Natural killer cell (primary cell): ENCODE measurements around the gene SMC1A. TPM values are rescaled to one million over a fixed set of nuclear protein-coding genes. Genes with fewer than 3 reads are reported as not detected.
"Not testable (repeated sequence)": the region's sequence is repeated elsewhere in the genome, so short reads cannot be mapped to it uniquely, and the experiment has no call there.

Experiments used
- ATAC-seq, 3 donors: fragments of 150-1000 bp in 2 of 3; fragments of 200-7000 bp in 1 of 3; cut with Tn5 transposase; 1 replicate in 1 of 3; 2 replicates in 2 of 3; pipeline ENCODE4 v1.10.0; 2021; ENCODE audit warnings: mild to moderate bottlenecking in 2 of 3, moderate library complexity in 2 of 3
- DNase-seq, 2 donors: peaks; one replicate each; pipeline versions ENCODE4 v3.0.0 to v3.0.0-alpha.2; 2013 to 2021; ENCODE audit warnings: mixed read lengths in 1 of 2
- H3K27ac ChIP-seq: one replicate; pipeline ENCODE4 v1.5.1; 2013; ENCODE audit warnings: mild to moderate bottlenecking, low read length
- H3K27me3 ChIP-seq: one replicate; pipeline ENCODE4 v1.6.1; 2013; ENCODE audit warnings: low read length; ENCODE audit not compliant: control insufficient read depth, insufficient read depth
- H3K36me3 ChIP-seq: one replicate; pipeline ENCODE4 v1.6.1; 2013; ENCODE audit warnings: low read length; ENCODE audit not compliant: control insufficient read depth, insufficient read depth
- H3K4me1 ChIP-seq: one replicate; pipeline ENCODE4 v1.6.1; 2013; ENCODE audit warnings: low read length; ENCODE audit not compliant: control insufficient read depth, insufficient read depth
- H3K4me3 ChIP-seq: one replicate; pipeline ENCODE4 v1.5.1; 2013; ENCODE audit warnings: low read length
- H3K9me3 ChIP-seq: one replicate; pipeline ENCODE4 v1.6.1; 2013; ENCODE audit warnings: low read length; ENCODE audit not compliant: control insufficient read depth, insufficient read depth
- H3K27ac Mint-ChIP-seq, 2 donors: one replicate each; pipeline ENCODE4 v1.8.0; 2022; ENCODE audit warnings: mild to moderate bottlenecking in 2 of 2, mixed read lengths in 2 of 2, moderate library complexity in 1 of 2
- H3K27me3 Mint-ChIP-seq, 2 donors: one replicate each; pipeline ENCODE4 v1.8.0; 2022; ENCODE audit warnings: low read depth in 2 of 2, mixed read lengths in 2 of 2
- H3K36me3 Mint-ChIP-seq: one replicate; pipeline ENCODE4 v1.8.0; 2022; ENCODE audit warnings: mixed read lengths
- H3K4me1 Mint-ChIP-seq, 2 donors: one replicate each; pipeline ENCODE4 v1.8.0; 2022; ENCODE audit warnings: mixed read lengths in 2 of 2
- H3K4me3 Mint-ChIP-seq: one replicate; pipeline ENCODE4 v1.8.0; 2022; ENCODE audit warnings: mild to moderate bottlenecking, moderate library complexity, mixed read lengths
- H3K9me3 Mint-ChIP-seq, 2 donors: one replicate each; pipeline ENCODE4 v1.8.0; 2022; ENCODE audit warnings: mixed read lengths in 2 of 2
- WGBS: methylation state at CpG from one replicate; pipeline ENCODE4 v1.1.7; 2013; ENCODE audit warnings: missing lambda C conversion rate; ENCODE audit not compliant: insufficient coverage; 5-methylcytosine and 5-hydroxymethylcytosine counted together
- intact Hi-C: fragments of 100-400 bp; cut with micrococcal nuclease; formaldehyde crosslinking; loops from one replicate; pipeline ENCODE4 v1.14.2; 2022
- total RNA-seq, 4 donors: library from RNA; stranded (reverse); fragments of 120-200 nt in 1 of 4; gene quantifications; one replicate each; pipeline versions ENCODE4 v1.2.3 to v1.2.4, GENCODE V29; 2013 to 2022
- TF ChIP-seq, protein P1 (sequence below): fragments of 200-600 bp; IDR thresholded peaks from one replicate; pipeline ENCODE4 v1.8.0; 2022; ENCODE audit warnings: antibody characterized with exemption

SMC1A gene
- total RNA-seq, result 10 to 100 TPM; 54.2 to 96.3 (median 60.4) TPM
- total RNA-seq (2013), result 26.7 TPM

- H3K27ac ChIP-seq, result peak within 1 kb of the TSS; percentile 99
- H3K4me1 ChIP-seq, result peaks cover 19% of the 10 kb centered on the region
- Mint-ChIP-seq H3K4me3 (peak within 1 kb of the TSS; percentile 98), H3K27me3 (no peaks in the 10 kb centered on the region), H3K27ac (peak within 1 kb of the TSS; percentile 97 to 99), H3K9me3 (no peaks in the 10 kb centered on the region), H3K36me3 (no peaks in the 10 kb centered on the region), H3K4me1 (peaks cover 25 to 28% of the 10 kb centered on the region in 2 donors)
- no peaks in the 10 kb centered on the region for H3K27me3 ChIP-seq
- peak within 1 kb of the TSS; percentile 98 for H3K4me3 ChIP-seq
- H3K36me3 ChIP-seq, result no peaks in the 10 kb centered on the region
- ATAC-seq, result peak; percentile 86 to 96 (median 86)
- DNase-seq, result peak; percentile 89 to 97
- H3K9me3 ChIP-seq, result no peaks in the 10 kb centered on the region
- TF ChIP-seq, protein P1, sequence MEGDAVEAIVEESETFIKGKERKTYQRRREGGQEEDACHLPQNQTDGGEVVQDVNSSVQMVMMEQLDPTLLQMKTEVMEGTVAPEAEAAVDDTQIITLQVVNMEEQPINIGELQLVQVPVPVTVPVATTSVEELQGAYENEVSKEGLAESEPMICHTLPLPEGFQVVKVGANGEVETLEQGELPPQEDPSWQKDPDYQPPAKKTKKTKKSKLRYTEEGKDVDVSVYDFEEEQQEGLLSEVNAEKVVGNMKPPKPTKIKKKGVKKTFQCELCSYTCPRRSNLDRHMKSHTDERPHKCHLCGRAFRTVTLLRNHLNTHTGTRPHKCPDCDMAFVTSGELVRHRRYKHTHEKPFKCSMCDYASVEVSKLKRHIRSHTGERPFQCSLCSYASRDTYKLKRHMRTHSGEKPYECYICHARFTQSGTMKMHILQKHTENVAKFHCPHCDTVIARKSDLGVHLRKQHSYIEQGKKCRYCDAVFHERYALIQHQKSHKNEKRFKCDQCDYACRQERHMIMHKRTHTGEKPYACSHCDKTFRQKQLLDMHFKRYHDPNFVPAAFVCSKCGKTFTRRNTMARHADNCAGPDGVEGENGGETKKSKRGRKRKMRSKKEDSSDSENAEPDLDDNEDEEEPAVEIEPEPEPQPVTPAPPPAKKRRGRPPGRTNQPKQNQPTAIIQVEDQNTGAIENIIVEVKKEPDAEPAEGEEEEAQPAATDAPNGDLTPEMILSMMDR, result no peak
- intact Hi-C loops, result loop anchor here (1.0 to 5.0 kb wide), 2 partner anchors 12 to 1740 kb away; partner anchors contain the start of gene HSD17B10
- WGBS, result 0% methylated on average over 75 of the region's 75 CpGs
Measured at GRCh38 chrX:53422086-53422860, at the start of gene SMC1A. SMC1A (minus strand) TSS chrX:53422654; CDS start chrX:53422600, 54 bp downstream.

DNA sequence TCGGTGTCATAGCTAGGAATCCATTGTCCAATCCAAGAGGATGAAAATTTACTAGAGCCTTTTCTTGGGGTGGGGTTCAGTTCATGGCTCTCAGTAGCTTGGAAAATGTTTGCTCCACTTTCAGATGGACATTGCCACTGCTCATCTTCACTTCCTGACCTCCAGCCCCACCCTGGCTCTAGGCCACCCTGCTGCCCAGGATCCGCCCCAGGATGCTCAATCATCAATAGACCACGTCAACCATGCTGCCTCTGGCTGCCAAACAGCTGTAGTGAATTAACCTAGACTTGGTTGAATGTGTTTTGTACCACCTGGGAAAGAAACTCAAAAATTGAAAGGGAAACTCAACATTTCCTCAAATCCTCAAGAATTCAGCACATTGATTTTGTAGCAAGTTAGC, 48.9 kb upstream of the SMC1A start:
- 93% methylated on average over 3 of the region's 3 CpGs for WGBS
- no peaks in the 10 kb centered on the region for H3K27me3 ChIP-seq
- no peaks in the 10 kb centered on the region for H3K9me3 ChIP-seq
- ATAC-seq (no peak), DNase-seq (no peak)
- Mint-ChIP-seq H3K9me3 (no peaks in the 10 kb centered on the region), H3K4me3 (no peak overlapping the region), H3K36me3 (no peaks in the 10 kb centered on the region), H3K27me3 (peaks cover 10 to 36% of the 10 kb centered on the region in 2 donors), H3K27ac (no peak overlapping the region), H3K4me1 (no peaks in the 10 kb centered on the region)
- no peak overlapping the region for H3K27ac ChIP-seq
- no peak overlapping the region for H3K4me3 ChIP-seq
- no peaks in the 10 kb centered on the region for H3K36me3 ChIP-seq
- intact Hi-C loops, result no loop called here
- H3K4me1 ChIP-seq, result no peaks in the 10 kb centered on the region
- TF ChIP-seq, protein P1, result no peak

DNA sequence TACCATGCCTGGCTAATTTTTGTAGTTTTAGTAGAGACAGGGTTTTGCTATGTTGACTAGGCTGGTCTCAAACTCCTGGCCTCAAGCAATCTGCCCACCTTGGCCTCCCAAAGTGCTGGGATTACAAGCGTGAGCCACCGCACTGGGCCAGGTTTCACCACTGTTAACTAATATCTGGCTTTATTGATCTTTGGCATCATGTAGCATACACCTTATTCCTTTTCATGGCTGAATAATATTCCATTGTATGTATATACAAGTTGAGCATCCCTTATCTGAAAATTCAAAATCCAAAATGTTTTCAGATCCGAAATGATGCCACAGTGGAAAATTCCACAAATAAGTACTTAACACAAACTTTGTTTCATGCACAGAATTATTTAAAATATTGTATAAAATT, 46.2 kb upstream of the SMC1A start:
- ATAC-seq, H3K4me1 Mint-ChIP-seq, H3K27ac Mint-ChIP-seq, H3K36me3 ChIP-seq, H3K9me3 ChIP-seq, intact Hi-C loops, H3K36me3 Mint-ChIP-seq, H3K4me3 Mint-ChIP-seq, H3K27ac ChIP-seq, H3K27me3 ChIP-seq, H3K4me1 ChIP-seq, H3K4me3 ChIP-seq, H3K9me3 Mint-ChIP-seq, DNase-seq: not testable (repeated sequence)
- peaks cover 10 to 35% of the 10 kb centered on the region in 2 donors for H3K27me3 Mint-ChIP-seq
- WGBS, result 100% methylated on average over 1 of the region's 3 CpGs

GRCh38 chrX:53458082-53458481, 35.6 kb upstream of the SMC1A start:
- no peak for ATAC-seq
- Histone ChIP-seq H3K4me1 (no peaks in the 10 kb centered on the region), H3K9me3 (no peaks in the 10 kb centered on the region), H3K27ac (no peak overlapping the region), H3K4me3 (no peak overlapping the region), H3K27me3 (no peaks in the 10 kb centered on the region), H3K36me3 (no peaks in the 10 kb centered on the region)
- TF ChIP-seq, protein P1, result no peak
- Mint-ChIP-seq H3K4me3 (no peak overlapping the region), H3K27me3 (peaks cover 12 to 30% of the 10 kb centered on the region in 2 donors), H3K27ac (no peak overlapping the region), H3K36me3 (no peaks in the 10 kb centered on the region), H3K9me3 (no peaks in the 10 kb centered on the region), H3K4me1 (no peaks in the 10 kb centered on the region)
- intact Hi-C loops, result no loop called here
- 29% methylated on average over 1 of the region's 5 CpGs for WGBS
- no peak for DNase-seq
